Measurements from ENCODE around the gene POLD2. TPM values are rescaled to one million over a fixed set of nuclear protein-coding genes. Genes with fewer than 3 reads are reported as not detected.
A peak's percentile ranks its signal among the peaks of the same experiment; 100 is the strongest.

Gene POLD2
- total RNA-seq, 4 donors from 2014 or later: 50.8 to 69.0 (median 58.7) TPM

GRCh38 chr7:44149571-44150465 lies 26.5 kb upstream of the POLD2 start:
- DNase-seq (ENCODE audit: low spot score in 2 of 2): peak in 1 of 2 donors; percentile 75
- 80 to 85% methylated on average over 18 of the region's 18 CpGs for WGBS, 2 donors
- H3K4me3 ChIP-seq (ENCODE audit: low read depth, poor library complexity, severe bottlenecking): no peak overlapping the region
- TF ChIP-seq CTCF (IDR thresholded peaks at IDR 0.05) (no peak), POLR2A (IDR thresholded peaks at IDR 0.05) (no peak)
- intact Hi-C loops (cut with DNase I; ENCODE audit: low total_unique reads): no loop called here

GRCh38 chr7:44148961-44149536 lies 25.7 kb upstream of the POLD2 start:
- H3K4me3 ChIP-seq (ENCODE audit: low read depth, poor library complexity, severe bottlenecking): no peak overlapping the region
- TF ChIP-seq POLR2A (IDR thresholded peaks at IDR 0.05) (no peak), CTCF (IDR thresholded peaks at IDR 0.05) (no peak)
- DNase-seq (ENCODE audit: low spot score in 2 of 2): peak in 1 of 2 donors; percentile 26
- intact Hi-C loops (cut with DNase I; ENCODE audit: low total_unique reads): no loop called here
- WGBS, 2 donors: 84 to 91% methylated on average over 9 of the region's 9 CpGs

- TF ChIP-seq POLR2A (IDR thresholded peaks at IDR 0.05) (no peak), CTCF (IDR thresholded peaks at IDR 0.05) (no peak)
- H3K4me3 ChIP-seq (ENCODE audit: low read depth, poor library complexity, severe bottlenecking): no peak overlapping the region
- intact Hi-C loops (cut with DNase I; ENCODE audit: low total_unique reads): no loop called here
- 62 to 78% methylated on average over 2 of the region's 2 CpGs for whole genome bisulfite sequencing, 2 donors
- peak in 1 of 2 donors; percentile 20 for DNase-seq (ENCODE audit: low spot score in 2 of 2)
Observed at GRCh38 chr7:44148166-44148565, 24.8 kb upstream of the POLD2 start.

- intact Hi-C loops (cut with DNase I; ENCODE audit: low total_unique reads): no loop called here
- no peak for TF ChIP-seq POLR2A (IDR thresholded peaks at IDR 0.05)
- no peak for TF ChIP-seq CTCF (IDR thresholded peaks at IDR 0.05)
- H3K4me3 ChIP-seq (ENCODE audit: low read depth, poor library complexity, severe bottlenecking): no peak overlapping the region
- 87 to 88% methylated on average over 32 to 33 of the region's 33 CpGs for WGBS, 2 donors
- DNase-seq (ENCODE audit: low spot score in 2 of 2): peak in 1 of 2 donors; percentile 76
Observed at GRCh38 chr7:44147026-44147991, 24.0 kb upstream of the POLD2 start.
